Measurements from ENCODE around the gene CRMP1.

CRMP1 gene

DNA sequence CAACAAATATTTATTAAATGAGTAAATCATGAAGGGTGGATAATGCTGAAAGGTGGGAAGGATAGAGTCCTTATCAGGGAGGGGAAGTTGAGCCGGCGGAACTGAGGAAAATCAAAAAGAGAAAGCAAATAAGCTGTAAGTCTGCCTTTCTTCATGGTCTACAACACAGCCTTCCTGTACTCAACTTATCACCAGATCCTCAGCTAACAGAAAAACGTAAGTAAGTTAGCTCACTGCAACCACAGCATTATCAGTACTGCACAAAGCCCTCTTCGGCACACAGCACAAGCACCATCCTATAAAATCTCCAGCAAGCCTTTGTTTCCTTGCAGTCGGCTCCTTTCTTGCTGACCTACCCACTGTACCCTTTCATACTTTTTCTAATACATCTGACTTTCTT is 70.3 kb downstream of the CRMP1 start:
- no peak for DNase-seq (ENCODE audit: low read depth)
- no peak overlapping the region for H3K4me3 ChIP-seq (ENCODE audit: low read length)
- no peak for TF ChIP-seq CTCF (conservative IDR thresholded peaks at IDR 0.05; ENCODE audit: low read length)

DNA sequence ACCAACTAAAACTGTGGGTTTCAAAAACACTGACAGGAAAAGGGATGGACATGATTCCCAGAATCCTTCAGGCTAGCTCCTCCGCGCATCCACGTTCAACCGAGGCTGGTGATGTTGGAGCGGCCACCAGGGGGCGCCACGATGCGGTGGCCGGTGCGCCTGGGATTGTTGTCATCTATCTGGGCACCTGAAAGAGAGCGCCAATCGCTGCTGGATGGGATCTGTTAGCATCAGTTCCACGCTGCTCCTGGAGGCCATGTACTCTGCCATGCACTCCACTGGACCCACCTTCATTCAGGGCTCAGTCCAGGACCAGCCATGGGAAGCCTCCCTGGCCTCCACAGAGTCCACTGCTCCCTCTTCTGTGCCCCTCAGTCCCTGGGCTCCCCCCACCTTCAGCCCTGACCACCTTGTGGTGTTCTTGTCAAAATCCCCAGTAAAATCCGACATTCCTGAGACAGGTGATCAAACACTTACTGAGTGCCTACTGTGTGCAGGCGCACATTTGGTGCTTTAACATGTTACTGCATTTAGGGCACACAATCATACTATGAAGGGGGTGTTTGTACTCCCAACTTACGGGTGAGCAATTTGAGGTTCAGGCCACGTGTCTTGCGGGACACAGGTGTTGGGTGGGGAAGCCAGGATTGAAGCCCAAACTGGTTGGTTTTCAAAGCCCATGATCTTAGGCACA is 71.1 kb downstream of the CRMP1 start:
- no peak for DNase-seq (ENCODE audit: low read depth)
- no peak overlapping the region for H3K4me3 ChIP-seq (ENCODE audit: low read length)
- peak; percentile 61 for TF ChIP-seq CTCF (conservative IDR thresholded peaks at IDR 0.05; ENCODE audit: low read length)

GRCh38 chr4:5816851-5817375 is 76.0 kb downstream of the CRMP1 start:
- TF ChIP-seq CTCF (conservative IDR thresholded peaks at IDR 0.05; ENCODE audit: low read length): no peak
- H3K4me3 ChIP-seq (ENCODE audit: low read length): no peak overlapping the region
- no peak for DNase-seq (ENCODE audit: low read depth)

- no peak overlapping the region for H3K4me3 ChIP-seq (ENCODE audit: low read length)
- TF ChIP-seq CTCF (conservative IDR thresholded peaks at IDR 0.05; ENCODE audit: low read length): no peak
- no peak for DNase-seq (ENCODE audit: low read depth)
Measured at GRCh38 chr4:5816101-5816500, 76.8 kb downstream of the CRMP1 start.

DNA sequence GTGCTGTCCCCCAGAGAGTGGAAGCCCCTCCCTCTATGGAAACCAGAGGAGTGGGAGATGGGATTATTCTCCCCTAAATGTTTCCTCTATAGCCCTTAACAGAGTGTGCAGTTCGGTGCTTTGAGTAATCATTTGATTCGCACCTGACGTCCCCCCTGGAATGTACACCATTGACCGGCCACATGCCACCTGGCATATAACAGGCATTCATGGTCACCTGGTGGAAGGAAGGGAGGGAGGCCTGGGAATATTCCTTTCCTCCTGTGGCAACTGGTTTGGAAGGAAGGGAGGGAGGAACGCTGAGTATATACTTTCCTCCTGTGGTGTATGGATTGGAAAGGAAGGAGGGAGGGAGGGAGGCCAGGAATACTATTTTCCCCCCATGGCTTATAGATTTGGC is 77.2 kb downstream of the CRMP1 start:
- no peak for DNase-seq (ENCODE audit: low read depth)
- TF ChIP-seq CTCF (conservative IDR thresholded peaks at IDR 0.05; ENCODE audit: low read length): no peak
- no peak overlapping the region for H3K4me3 ChIP-seq (ENCODE audit: low read length)

DNA sequence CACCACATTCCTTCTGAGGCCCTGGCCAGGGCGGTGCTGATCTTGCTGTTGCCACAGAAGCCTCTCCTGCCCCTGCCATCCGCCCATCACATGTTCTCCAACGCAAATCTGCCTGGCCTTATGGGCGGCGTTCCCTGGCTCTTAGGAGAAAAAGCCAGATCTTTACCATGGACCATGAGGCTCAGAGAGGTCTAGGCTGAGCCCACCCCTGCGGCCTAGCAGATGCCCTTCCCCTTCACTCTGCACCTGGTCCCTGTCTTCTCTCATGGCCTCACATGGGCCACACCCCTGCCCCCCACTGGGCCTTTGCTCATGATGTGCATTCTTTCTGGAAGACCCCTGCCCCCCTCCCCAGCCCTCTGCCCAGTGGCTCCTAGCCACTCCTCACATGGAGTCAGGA is 78.5 kb downstream of the CRMP1 start:
- TF ChIP-seq CTCF (conservative IDR thresholded peaks at IDR 0.05; ENCODE audit: low read length): no peak
- no peak for DNase-seq (ENCODE audit: low read depth)
- no peak overlapping the region for H3K4me3 ChIP-seq (ENCODE audit: low read length)

- no peak for DNase-seq (ENCODE audit: low read depth)
- no peak overlapping the region for H3K4me3 ChIP-seq (ENCODE audit: low read length)
- TF ChIP-seq CTCF (conservative IDR thresholded peaks at IDR 0.05; ENCODE audit: low read length): no peak
Measured at GRCh38 chr4:5813882-5814255, 79.0 kb downstream of the CRMP1 start.

Measured in AG10803 (cell line).